DOHH2 (cell line): ENCODE data around the gene PSMG1.

ENCODE experiments used
- H3F3A ChIP-seq: fragments of 200-600 bp; sonication (generic), shearing (Covaris generic); 2 replicates; pipeline ENCODE4 v1.6.0; 2016; ENCODE audit warnings: antibody characterized with exemption, mild to moderate bottlenecking; ENCODE audit not compliant: control insufficient read depth, insufficient read depth
- H3K27ac ChIP-seq: fragments of 200-600 bp; sonication (generic); 2 replicates; pipeline ENCODE4 v1.5.1; 2014; ENCODE audit warnings: low read depth, mild to moderate bottlenecking, low read length, moderate library complexity
- H3K27me3 ChIP-seq: fragments of 200-600 bp; sonication (generic); 2 replicates; pipeline ENCODE4 v1.6.1; 2014; ENCODE audit warnings: mild to moderate bottlenecking, low read length, mixed read lengths; ENCODE audit not compliant: control insufficient read depth
- H3K36me3 ChIP-seq: fragments of 200-600 bp; sonication (generic); 2 replicates; pipeline ENCODE4 v1.6.1; 2014; ENCODE audit warnings: mild to moderate bottlenecking, low read length, moderate library complexity, mixed read lengths; ENCODE audit not compliant: control insufficient read depth
- H3K4me1 ChIP-seq: fragments of 200-600 bp; sonication (generic); 2 replicates; pipeline ENCODE4 v1.6.1; 2014; ENCODE audit warnings: mild to moderate bottlenecking, low read length, mixed read lengths; ENCODE audit not compliant: control insufficient read depth
- H3K4me2 ChIP-seq: fragments of 200-600 bp; sonication (generic); 2 replicates; pipeline ENCODE4 v1.6.0; 2014; ENCODE audit warnings: mild to moderate bottlenecking, low read length, moderate library complexity
- H3K4me3 ChIP-seq: fragments of 200-600 bp; sonication (generic); 2 replicates; pipeline ENCODE4 v1.5.1; 2014; ENCODE audit warnings: mild to moderate bottlenecking, low read length, mixed read lengths
- H3K79me2 ChIP-seq: fragments of 200-600 bp; sonication (generic); 2 replicates; pipeline ENCODE4 v1.6.1; 2014; ENCODE audit warnings: mild to moderate bottlenecking, low read length, mixed read lengths; ENCODE audit not compliant: control insufficient read depth
- H3K9me2 ChIP-seq: fragments of 200-600 bp; sonication (generic); replicated peaks from 2 replicates; pipeline ENCODE4 v1.6.1; 2014; ENCODE audit warnings: mild to moderate bottlenecking, low read length, mixed read lengths; ENCODE audit not compliant: control insufficient read depth
- H3K9me3 ChIP-seq: fragments of 200-600 bp; sonication (generic); 2 replicates; pipeline ENCODE4 v1.6.1; 2014; ENCODE audit warnings: antibody characterized with exemption, low read length, mixed read lengths; ENCODE audit not compliant: control insufficient read depth, insufficient read depth
- H4K20me1 ChIP-seq: fragments of 200-600 bp; sonication (generic); 2 replicates; pipeline ENCODE4 v1.6.0; 2014; ENCODE audit warnings: low read depth, mild to moderate bottlenecking, antibody characterized with exemption, low read length, moderate library complexity; ENCODE audit not compliant: control insufficient read depth, insufficient read depth
- CTCF ChIP-seq: fragments of 200-600 bp; sonication (generic); IDR thresholded peaks from one replicate; pipeline ENCODE4 v1.5.1; 2014; ENCODE audit warnings: antibody characterized with exemption, mild to moderate bottlenecking, low read depth, low read length; ENCODE audit not compliant: poor library complexity, severe bottlenecking
- EZH2phosphoT487 ChIP-seq: fragments of 200-600 bp; sonication (generic); IDR thresholded peaks from 2 replicates; pipeline ENCODE4 v1.6.1; 2017; ENCODE audit warnings: borderline replicate concordance, mild to moderate bottlenecking, antibody characterized with exemption, low read length, moderate library complexity, mixed read lengths

Gene PSMG1

DNA sequence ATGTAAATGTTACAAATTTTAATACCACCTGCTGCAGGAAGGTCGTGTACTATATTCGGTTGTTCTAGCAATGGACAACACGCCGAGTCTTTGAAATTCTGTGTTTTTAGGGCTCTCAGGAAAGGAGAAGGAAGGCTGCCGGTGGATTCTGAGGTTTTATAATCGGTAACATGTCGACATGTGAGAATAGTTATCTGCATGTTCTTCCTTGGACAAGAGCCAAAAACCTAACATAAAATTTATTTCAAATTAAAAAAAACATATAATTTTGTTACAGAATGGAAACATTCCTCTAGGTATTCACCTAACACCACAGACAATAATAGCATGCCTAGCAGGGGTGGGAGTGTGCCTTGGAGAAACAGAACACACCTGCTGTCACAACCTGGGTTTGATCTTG, 4.8 kb downstream of the PSMG1 start:
- Histone ChIP-seq H3K4me1 (peaks cover 18% of the 10 kb centered on the region), H3K27me3 (no peaks in the 10 kb centered on the region), H3K79me2 (peaks cover 37% of the 10 kb centered on the region), H3K4me2 (no peak overlapping the region), H4K20me1 (peaks cover 3% of the 10 kb centered on the region), H3F3A (no peaks in the 10 kb centered on the region), H3K4me3 (no peak overlapping the region), H3K36me3 (peaks cover 80% of the 10 kb centered on the region), H3K9me3 (no peaks in the 10 kb centered on the region), H3K27ac (no peak overlapping the region), H3K9me2 (no peaks in the 10 kb centered on the region)
- TF ChIP-seq CTCF (no peak), EZH2phosphoT487 (no peak)

DNA sequence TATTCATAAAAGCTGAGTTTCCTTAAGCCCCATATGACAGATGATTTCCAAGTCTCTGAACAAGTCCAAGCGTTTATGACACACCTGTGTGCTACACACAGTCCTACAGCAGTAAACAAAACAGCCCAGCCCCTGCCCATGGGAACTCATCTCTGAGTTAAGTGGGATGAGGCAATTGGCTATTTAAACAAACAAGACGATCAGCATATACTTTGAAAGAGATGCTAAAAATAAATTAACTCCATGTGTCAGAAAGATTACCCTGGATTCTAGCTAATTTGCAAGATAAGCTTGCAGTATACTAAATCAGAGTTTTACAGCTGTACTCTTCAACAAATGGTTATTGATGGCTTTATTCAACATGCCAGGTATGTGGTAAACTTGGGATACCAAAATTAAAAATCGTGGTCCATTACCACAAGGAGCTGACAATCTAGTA, 7.0 kb downstream of the PSMG1 start:
- Histone ChIP-seq H3K4me1 (peaks cover 7% of the 10 kb centered on the region), H3K27ac (no peak overlapping the region), H3K27me3 (no peaks in the 10 kb centered on the region), H3K9me3 (no peaks in the 10 kb centered on the region), H4K20me1 (peaks cover 3% of the 10 kb centered on the region; the same call in 1 of the 2 replicates), H3K4me3 (no peak overlapping the region), H3K4me2 (no peak overlapping the region), H3F3A (no peaks in the 10 kb centered on the region), H3K9me2 (no peaks in the 10 kb centered on the region), H3K36me3 (peaks cover 83% of the 10 kb centered on the region), H3K79me2 (peaks cover 18% of the 10 kb centered on the region)
- no peak for TF ChIP-seq CTCF
- TF ChIP-seq EZH2phosphoT487 = no peak

DNA sequence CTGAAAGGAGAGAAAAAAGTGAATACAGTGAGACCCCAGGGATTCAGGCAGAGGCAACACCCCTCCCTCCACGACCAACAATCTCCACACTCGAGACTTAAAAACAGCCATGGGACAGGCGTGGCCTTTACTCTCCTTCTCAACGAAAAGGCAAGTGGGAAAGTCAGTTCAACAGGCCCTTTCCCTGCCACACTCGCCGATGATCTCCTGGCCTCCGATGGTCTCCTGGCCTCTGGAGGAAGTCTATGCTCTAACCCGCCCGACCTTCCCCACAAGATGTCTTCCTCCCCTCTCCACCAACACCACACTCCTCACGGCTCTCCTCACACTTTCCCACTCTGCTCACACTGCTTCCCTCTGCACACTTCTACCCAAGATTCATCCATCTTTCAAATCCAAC, 7.6 kb downstream of the PSMG1 start:
- Histone ChIP-seq H3K27me3 (no peaks in the 10 kb centered on the region), H3K4me3 (no peak overlapping the region), H3K4me2 (no peak overlapping the region), H3K79me2 (peaks cover 12% of the 10 kb centered on the region), H3K9me3 (no peaks in the 10 kb centered on the region), H3K4me1 (peaks cover under 1% of the 10 kb centered on the region), H3K27ac (no peak overlapping the region), H3F3A (no peaks in the 10 kb centered on the region), H3K36me3 (peaks cover 81% of the 10 kb centered on the region), H3K9me2 (no peaks in the 10 kb centered on the region), H4K20me1 (peaks cover 3% of the 10 kb centered on the region; the same call in 1 of the 2 replicates)
- TF ChIP-seq CTCF (no peak), EZH2phosphoT487 (no peak)
